ENCODE measurements around the gene NRG3.

- TF ChIP-seq POLR2AphosphoS5 (IDR thresholded peaks at IDR 0.05; ENCODE audit: low read depth, low read length) = no peak
- no peak for TF ChIP-seq TAF1 (IDR thresholded peaks at IDR 0.05; ENCODE audit: low read depth, low read length)
Measured at GRCh38 chr10:82038587-82038986, 163.6 kb downstream of the NRG3 start.

Data from GM12891 (cell line).